Pons (tissue), 1 donor: ENCODE measurements around the gene RETSAT.

Experiments
- DNase-seq: peaks from one replicate; pipeline ENCODE4 v3.0.0-alpha.2; 2016; ENCODE audit warnings: low spot score

RETSAT gene

GRCh38 chr2:85308201-85308600 is 46.1 kb downstream of the RETSAT start:
- DNase-seq = no peak

- no peak for DNase-seq
Measured at GRCh38 chr2:85307527-85307897, 46.8 kb downstream of the RETSAT start.

- DNase-seq = no peak
Measured at GRCh38 chr2:85303780-85304531, 50.4 kb downstream of the RETSAT start.

GRCh38 chr2:85302121-85302520 is 52.2 kb downstream of the RETSAT start:
- no peak for DNase-seq
